ENCODE measurements around the gene RENBP.

RENBP gene

GRCh38 chrX:153931748-153932147 lies 12.7 kb downstream of the RENBP start:
- FAIRE-seq = no peak

DNA sequence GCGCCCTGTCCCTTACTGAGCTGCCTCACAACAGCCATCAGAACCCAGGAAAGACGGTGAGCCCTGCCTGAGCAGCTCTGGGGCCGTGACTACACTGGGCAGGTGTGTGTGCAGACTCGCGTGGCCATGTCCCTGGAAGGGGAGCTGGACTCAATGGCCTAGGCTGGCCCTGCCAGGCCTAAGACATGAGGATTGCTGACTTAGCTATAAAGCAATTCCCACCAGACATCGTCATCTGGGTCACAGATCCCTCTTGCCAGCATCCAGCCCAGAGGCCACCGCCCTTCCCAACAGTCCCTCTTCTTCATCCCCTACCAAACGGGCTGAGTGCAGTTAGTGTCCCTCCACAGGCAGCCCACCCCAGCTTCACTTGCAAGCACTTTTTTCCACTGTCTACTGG lies 13.3 kb downstream of the RENBP start:
- no peak for FAIRE-seq

DNA sequence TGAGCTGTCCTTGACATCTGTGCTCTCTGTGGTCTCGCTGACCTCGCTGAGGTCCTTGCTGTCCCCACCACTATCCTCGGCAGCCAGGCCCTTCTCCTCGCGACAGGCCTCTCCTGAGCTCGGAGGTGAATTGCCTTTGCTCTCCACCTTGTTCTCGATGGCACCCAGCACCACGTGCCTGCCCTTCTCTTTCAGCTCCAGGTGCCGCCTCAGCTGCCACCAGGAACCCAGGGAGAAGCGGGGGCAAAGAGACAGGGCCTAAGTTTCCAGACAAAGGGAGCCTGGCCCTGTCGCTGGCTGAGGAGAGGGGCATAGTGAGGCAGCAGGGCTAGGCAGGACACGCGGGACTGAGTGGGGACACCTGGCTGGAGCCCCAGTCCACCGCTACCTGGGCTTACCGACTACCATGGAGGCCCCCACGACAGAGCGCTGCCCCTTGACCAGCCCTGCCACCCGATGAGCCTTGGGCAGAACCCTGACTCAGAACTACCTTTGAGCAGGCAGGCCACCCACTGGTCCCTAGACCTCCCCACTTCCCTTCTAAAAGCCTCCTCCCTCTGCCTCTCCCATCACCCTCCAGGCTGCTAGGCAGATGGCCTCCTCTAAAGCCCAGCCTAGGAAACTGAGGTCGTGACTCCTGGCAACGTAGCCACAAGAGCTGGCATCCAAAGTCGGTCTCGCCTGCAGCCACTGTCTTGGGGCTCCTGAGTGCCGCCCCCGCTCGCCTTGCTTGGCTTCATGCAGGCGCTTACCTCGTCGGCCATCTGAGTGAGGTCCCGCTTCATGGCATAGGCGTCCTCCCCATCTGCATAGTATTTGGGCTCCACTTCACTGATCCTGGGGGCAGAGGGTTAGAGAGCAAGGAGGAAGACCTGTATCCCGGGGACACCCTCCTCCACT lies 14.2 kb downstream of the RENBP start:
- FAIRE-seq = no peak

DNA sequence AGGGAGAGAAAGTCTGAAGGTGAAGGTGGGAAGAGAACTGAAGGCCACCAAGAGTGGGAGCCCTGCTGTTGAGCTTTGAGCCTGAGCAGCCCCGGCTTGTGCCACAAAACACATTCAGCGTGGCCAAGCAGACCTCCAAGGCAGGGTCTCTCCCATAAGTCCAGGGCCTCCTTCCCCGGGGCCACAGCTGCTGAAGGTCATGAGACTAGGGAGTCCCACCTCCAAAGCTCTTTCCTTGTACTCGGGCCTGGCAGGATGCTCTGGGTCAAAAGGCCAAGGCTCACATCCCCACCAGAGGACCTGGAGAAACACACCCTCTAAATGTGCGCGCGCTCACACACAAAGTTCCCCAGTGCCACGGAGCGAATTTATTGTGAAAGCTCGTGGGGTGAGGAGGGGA lies 14.9 kb downstream of the RENBP start:
- FAIRE-seq = no peak

- FAIRE-seq = no peak
These were observed 15.6 kb downstream of the RENBP start for GRCh38 chrX:153928846-153929245.

GRCh38 chrX:153927922-153928760 lies 16.3 kb downstream of the RENBP start:
- peak; percentile 64 for FAIRE-seq

- FAIRE-seq = no peak
These were observed 16.8 kb downstream of the RENBP start for GRCh38 chrX:153927672-153927921.

DNA sequence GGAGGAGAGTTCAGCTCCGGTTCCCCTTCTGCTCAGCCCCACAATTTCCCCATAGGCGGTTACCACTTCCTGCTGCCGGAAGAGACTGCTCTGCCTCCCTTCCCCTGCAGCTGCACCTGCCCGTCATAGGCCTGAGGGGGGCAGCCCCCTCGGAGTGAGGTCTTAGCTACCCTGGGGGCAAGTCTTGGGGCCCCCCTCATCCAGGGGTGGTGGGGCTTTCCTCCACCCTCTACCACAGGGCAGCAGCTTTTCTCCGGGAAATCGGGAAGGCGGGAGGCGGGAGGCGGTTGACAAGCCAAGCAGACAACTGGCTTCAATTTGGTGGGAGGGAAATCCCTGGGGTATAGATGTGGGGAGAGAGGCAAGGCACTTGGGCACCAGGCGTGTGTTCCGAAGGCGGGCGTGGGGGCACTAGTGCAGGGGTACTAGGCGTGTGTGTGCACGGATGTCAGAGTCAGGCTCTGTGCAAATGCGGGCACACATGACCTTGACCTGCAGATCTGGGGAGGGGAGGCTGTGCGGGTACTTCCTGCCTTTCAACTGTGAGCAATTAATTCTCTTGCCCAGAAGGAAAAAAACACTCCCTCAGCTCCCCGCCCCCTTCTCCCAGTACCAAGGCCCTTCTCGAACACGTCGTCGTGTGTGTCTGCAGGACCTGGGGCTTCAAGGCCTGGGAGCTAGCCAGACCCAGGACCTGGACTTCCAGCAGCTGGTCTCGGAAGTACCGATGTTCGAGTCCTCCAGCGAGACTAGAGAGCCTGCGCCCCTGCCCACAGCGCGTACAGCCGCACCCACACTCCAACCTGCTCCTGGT lies 17.4 kb downstream of the RENBP start:
- no peak for FAIRE-seq

- FAIRE-seq = no peak
These were observed 17.9 kb downstream of the RENBP start for GRCh38 chrX:153926552-153926857.

- FAIRE-seq = no peak
These were observed 18.5 kb downstream of the RENBP start, which contains the start of gene ARHGAP4 for GRCh38 chrX:153925739-153926551. Gene ARHGAP4, minus strand, starts transcription at chrX:153926264. Its CDS starts 62 bp downstream, at chrX:153926202.

DNA sequence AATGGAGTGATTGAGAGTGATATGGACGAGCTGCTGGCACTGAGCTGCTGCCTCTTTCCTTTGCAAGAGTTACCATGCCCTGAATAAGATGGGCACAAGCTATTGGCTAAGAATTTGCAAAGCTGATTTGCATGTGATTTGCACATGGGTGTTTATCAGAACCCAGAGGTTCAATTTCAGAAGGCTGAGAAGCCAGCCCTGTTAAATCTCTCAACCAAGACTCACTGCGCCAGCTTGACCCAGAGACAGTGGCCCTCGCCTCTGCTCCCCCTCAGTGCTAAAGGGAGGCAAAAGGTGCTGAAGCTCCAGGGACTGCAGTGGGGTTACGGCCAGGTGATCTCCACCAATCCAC lies 19.1 kb downstream of the RENBP start:
- FAIRE-seq = no peak

- FAIRE-seq = no peak
These were observed 20.1 kb downstream of the RENBP start for GRCh38 chrX:153924149-153924861.

DNA sequence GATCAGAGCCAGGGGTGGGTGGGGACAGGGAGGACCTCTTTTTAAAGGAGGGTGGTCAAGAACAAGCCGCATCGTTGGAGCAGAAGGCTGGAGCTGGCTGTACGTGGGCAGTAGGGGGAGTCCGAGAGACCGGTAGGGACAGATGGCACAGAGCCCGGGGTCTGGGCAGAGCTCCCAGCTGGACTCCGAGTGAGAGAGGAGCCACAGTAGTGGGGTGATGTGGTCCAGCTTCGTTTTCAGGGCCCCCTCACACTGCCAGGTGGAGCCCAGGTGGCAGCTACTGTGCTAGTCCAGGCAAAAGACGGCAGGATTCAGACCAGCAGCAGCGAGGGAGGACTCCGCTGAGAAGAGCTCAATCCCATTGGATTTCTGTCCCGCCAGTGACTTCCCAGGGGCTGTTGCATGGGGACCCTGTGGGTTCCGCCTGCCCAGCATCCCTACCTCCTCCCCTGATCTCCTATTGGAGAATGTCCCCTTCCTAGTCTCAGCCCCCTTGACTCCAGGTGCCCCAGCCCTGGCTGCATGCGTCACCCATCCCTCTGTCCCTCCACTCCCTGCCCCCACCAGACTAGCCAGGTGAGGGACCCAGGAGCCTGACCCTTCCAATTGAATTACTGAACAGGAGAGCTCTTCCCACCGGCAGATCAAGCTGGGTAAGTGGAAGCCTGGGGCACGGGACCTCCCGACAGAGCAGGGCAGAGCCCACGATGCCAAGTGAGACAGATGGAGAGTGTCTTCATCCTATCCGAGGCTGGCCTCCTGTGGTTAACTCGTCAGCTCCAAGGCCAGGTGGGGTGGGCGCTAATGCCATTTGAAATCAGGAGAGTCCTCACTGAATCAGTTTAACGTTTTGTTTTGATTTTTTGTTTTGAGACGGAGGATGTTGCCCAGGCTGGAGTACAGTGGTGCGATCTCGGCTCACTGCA lies 21.2 kb downstream of the RENBP start:
- no peak for FAIRE-seq

DNA sequence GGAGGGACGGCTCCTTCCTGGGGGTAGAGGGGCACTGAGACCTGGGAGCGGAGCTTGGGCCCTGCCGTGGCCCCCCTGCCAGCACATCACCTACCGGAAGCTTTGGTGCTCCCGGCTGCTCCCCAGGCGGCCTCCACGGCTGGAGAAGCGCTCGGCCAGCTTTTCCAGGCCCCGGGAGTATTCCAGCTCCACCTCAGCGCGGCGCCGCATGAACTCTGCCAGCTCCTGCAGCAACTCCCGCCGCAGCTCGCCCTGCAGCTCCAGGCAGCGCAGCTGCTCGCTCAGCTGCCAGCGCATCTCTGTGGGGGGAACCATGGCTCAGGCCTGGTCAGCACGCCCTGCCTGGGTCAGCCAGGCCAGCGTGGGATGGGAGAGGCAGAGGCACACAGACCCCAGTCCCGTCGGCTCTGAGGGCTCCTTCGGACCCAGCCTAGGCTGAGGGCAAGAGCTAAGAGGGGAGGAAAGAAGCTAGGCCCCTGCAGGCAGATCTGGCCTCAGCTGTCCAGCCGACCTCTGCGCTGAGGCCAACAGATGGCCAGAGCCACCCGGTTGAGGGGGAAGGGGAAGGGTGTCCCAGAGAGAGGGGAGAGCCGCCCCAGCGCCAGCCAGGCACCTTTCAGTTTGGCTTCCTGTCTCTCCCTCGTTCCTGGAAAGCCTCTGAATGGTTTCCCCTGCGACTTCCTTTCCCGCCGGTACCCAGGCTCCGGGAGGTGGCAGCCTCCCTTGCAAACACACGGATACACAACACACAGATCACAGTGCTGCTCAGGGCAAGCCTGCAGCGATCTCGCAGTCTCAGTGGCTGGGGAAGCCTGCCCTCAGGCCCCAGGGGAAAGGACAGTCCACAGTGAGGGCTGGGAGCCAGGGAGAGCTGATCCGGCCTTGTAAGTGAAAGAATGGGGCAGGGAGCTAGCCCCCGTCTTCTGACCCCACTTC lies 22.7 kb downstream of the RENBP start:
- FAIRE-seq = no peak

DNA sequence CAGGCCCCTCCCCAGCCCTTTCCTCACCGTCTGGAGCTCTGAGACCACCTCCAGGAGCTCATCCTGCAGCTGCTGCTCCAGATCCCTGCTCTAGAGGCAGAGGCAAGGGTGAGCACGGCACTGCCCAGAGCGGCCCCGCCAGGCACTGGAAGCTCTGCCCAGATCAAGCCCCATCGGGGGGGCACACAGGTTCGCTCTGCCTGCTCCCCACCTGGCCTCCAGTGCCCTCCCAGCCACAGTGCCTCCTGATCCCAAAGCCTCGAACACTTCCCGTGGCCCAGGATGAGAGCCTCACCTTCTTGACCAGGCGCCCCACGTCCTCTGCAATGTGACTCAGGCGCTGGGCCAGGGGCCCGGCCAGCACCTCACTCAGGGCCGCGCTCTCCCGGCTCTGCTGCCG lies 23.4 kb downstream of the RENBP start:
- no peak for FAIRE-seq

DNA sequence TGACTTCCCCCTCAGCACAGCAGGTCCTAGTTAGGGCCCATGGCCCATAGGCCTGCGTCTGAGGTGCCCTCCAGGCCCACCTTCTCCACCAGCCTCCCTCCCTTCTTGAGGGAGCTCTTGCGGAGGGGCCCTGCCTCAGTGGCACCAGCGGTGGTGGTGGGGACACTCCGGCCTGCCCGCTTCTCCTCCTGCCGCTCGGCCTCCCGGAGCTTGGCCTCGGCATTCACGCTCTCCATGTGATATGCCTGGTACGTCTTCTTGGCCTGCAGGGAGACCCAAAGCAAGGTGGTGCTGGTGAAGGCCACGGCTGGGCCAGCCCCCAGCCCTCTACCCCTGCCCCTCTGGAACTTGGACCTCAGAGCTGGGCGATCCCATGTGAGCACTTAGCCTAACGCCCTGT lies 23.9 kb downstream of the RENBP start:
- no peak for FAIRE-seq

- no peak for FAIRE-seq
These were observed 25.2 kb downstream of the RENBP start for GRCh38 chrX:153919281-153919680.

- no peak for FAIRE-seq
These were observed 26.6 kb downstream of the RENBP start for GRCh38 chrX:153917869-153918268.

DNA sequence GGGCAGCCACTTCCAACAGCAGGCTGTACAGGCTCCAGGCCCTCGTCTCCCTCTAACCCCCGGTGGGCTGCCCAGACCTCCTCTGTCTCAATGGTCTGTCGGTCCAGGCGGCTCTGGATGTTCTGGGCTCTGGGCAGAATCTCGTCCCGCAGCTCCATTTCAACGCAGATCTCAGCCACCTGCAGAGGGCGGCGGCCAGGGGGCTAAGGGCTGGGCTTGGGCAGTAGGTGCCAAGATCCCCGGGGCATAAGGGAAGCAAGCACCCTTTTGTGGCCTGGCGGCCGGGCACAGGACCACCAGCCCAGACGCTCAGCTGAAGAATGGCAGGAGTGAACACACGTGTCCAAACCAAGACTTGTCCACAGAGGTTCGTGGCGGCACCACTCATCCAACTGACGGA lies 30.7 kb downstream of the RENBP start:
- no peak for FAIRE-seq

GRCh38 chrX:153913211-153913610 lies 31.2 kb downstream of the RENBP start:
- no peak for FAIRE-seq
